Stomach (tissue), 9 donors: ENCODE data around the gene NUP43. TPM values are rescaled to one million over a fixed set of nuclear protein-coding genes. Genes with fewer than 3 reads are reported as not detected.
"Not testable (repeated sequence)": the region's sequence is repeated elsewhere in the genome, so short reads cannot be mapped to it uniquely, and the experiment has no call there.

Experiments
- DNase-seq, 2 donors: peaks; one replicate each; pipeline versions ENCODE4 v3.0.0 to v3.0.0-alpha.2; 2013 to 2019
- H3K27ac ChIP-seq, 5 donors: fragments of 200-600 bp in 4 of 5; sonication (generic) in 4 of 5; one replicate each; pipeline ENCODE4 v1.5.1; 2013 to 2019; ENCODE audit warnings: mild to moderate bottlenecking in 1 of 5, moderate library complexity in 1 of 5
- H3K27me3 ChIP-seq, 3 donors: fragments of 200-600 bp; sonication (generic); one replicate each; pipeline ENCODE4 v1.5.1; 2017 to 2019; ENCODE audit warnings: mixed run types in 1 of 3
- H3K36me3 ChIP-seq, 4 donors: fragments of 200-600 bp; sonication (generic); 1 replicate in 3 of 4; 2 replicates in 1 of 4; pipeline ENCODE4 v1.5.1; 2016 to 2019
- H3K4me1 ChIP-seq, 4 donors: fragments of 200-600 bp; sonication (generic); one replicate each; pipeline ENCODE4 v1.5.1; 2016 to 2019
- H3K4me3 ChIP-seq, 4 donors: fragments of 200-600 bp; sonication (generic) in 3 of 4; one replicate each; pipeline ENCODE4 v1.5.1; 2016 to 2019; ENCODE audit warnings: mild to moderate bottlenecking in 1 of 4
- H3K9me3 ChIP-seq, 4 donors: fragments of 200-600 bp; sonication (generic); one replicate each; pipeline ENCODE4 v1.5.1; 2016 to 2019
- CTCF ChIP-seq, 7 experiments: fragments of 450-650 bp in 4 of 7; fragments of 200-600 bp in 3 of 7; sonication (generic) in 3 of 7; IDR thresholded peaks; one replicate each; pipeline ENCODE4 v1.5.1; 2016 to 2019; ENCODE audit warnings: antibody characterized with exemption in 7 of 7, control low read depth in 2 of 7, mild to moderate bottlenecking in 1 of 7
- EP300 ChIP-seq: sonication (generic); formaldehyde crosslinking; IDR thresholded peaks from one replicate; pipeline ENCODE4 v1.6.1; 2017; ENCODE audit warnings: antibody characterized with exemption
- POLR2A ChIP-seq, 4 donors: fragments of 450-650 bp; IDR thresholded peaks; one replicate each; pipeline ENCODE4 v1.6.1; 2016; ENCODE audit warnings: antibody characterized with exemption in 4 of 4, control low read depth in 2 of 4, mild to moderate bottlenecking in 1 of 4, moderate library complexity in 1 of 4
- POLR2AphosphoS5 ChIP-seq, 3 donors: sonication (generic); formaldehyde crosslinking; IDR thresholded peaks; one replicate each; pipeline ENCODE4 v1.6.1; 2016; ENCODE audit warnings: antibody characterized with exemption in 3 of 3
- WGBS, 5 donors: extraction: QIAGEN DNeasy Blood & Tissue Kit in 3 of 5; methylation state at CpG; one replicate each; pipeline versions ENCODE4 v1.1.5 to v1.1.7; 2013 to 2018; 5-methylcytosine and 5-hydroxymethylcytosine counted together
- intact Hi-C: fragments of 100-400 bp; cut with DNase I; formaldehyde crosslinking; loops from one replicate; pipeline ENCODE4 v1.15.1; 2023; ENCODE audit warnings: low total_unique reads
- polyA plus RNA-seq, 3 donors: library from polyadenylated mRNA; stranded (reverse); fragments of 200-250 nt; gene quantifications; one replicate each; pipeline ENCODE4 v1.2.3, GENCODE V29; 2013
- total RNA-seq, 5 donors: library from RNA; depleted of rRNA; stranded (reverse); fragments of >200 nt; gene quantifications; one replicate each; pipeline versions ENCODE4 v1.1.0 to v1.2.3, GENCODE V29; 2014 to 2016
- donor health status: healthy with polysubstance abuse.
- donor health status: Bipolar disorder and iron deficiency.
- donor health status: healthy.

The NUP43 gene
- total and polyA plus RNA-seq, 8 donors, result 1.2 to 51.9 (median 17.7) TPM

DNA sequence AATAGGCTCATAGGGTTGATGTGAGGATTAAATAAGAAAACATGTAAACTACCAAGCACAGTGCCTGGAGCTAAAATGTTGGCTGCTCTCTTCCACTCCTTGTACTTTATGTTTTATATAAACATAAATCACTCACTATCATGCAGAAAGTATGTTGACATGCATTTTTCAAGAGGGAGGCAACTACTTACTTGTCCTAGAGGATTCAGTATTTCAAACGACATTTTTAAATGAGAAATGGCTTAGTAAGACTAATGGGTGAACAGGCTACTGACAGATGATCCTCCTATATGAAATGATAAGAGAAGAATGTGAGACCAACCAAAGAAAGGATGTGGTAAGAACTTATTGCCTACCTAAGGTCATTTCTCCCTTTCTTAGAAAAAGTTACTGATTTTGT, 49.4 kb downstream of the NUP43 start:
- no peaks in the 10 kb centered on the region for H3K27me3 ChIP-seq
- peaks cover 6 to 68% (median 63%) of the 10 kb centered on the region in 4 donors for H3K36me3 ChIP-seq
- intact Hi-C loops, result no loop called here
- no peak overlapping the region for H3K4me3 ChIP-seq
- TF ChIP-seq CTCF (IDR thresholded peaks at IDR 0.05) (no peak), EP300 (no peak), POLR2AphosphoS5 (IDR thresholded peaks at IDR 0.05) (no peak), POLR2A (IDR thresholded peaks at IDR 0.05) (no peak)
- H3K27ac ChIP-seq, result no peak overlapping the region
- H3K9me3 ChIP-seq, result no peaks in the 10 kb centered on the region
- peaks cover 0 to 45% (median 20%) of the 10 kb centered on the region in 4 donors for H3K4me1 ChIP-seq
- 30 to 43% (median 36%) methylated on average over 1 of the region's 1 CpG for WGBS, 5 donors
- no peak for DNase-seq

DNA sequence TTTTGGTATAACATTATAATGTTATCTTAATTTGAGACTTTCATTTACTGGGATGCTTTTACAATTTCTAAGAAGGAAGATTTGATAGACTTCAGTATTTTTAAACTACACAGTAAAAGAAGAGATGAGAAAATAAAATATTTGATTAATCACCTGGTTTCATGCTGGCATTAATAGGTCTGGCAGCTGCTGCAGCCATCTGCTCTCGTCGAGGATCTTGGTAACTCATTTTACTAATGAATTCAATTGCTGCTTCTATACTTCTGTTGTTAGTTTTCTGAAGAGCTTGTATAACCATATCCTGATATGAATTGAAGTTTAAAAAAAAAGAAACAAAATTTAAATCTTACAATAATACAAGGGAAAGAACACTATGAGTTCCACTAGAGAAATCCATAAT, 51.4 kb downstream of the NUP43 start:
- Histone ChIP-seq H3K27me3 (no peaks in the 10 kb centered on the region), H3K4me1 (peaks cover 0 to 28% (median 12%) of the 10 kb centered on the region in 4 donors), H3K9me3 (no peaks in the 10 kb centered on the region), H3K4me3 (no peak overlapping the region), H3K27ac (no peak overlapping the region), H3K36me3 (peaks cover 4 to 72% (median 66%) of the 10 kb centered on the region in 4 donors)
- peak in 1 of 2 donors; percentile 28 for DNase-seq
- intact Hi-C loops, result no loop called here
- WGBS, 5 donors, result 80 to 89% (median 83%) methylated on average over 2 of the region's 2 CpGs
- no peak for TF ChIP-seq POLR2AphosphoS5 (IDR thresholded peaks at IDR 0.05)
- TF ChIP-seq POLR2A (IDR thresholded peaks at IDR 0.05), result no peak
- no peak for TF ChIP-seq EP300
- no peak for TF ChIP-seq CTCF (IDR thresholded peaks at IDR 0.05)

- H3K36me3 ChIP-seq, result peaks cover 4 to 68% (median 66%) of the 10 kb centered on the region in 4 donors
- intact Hi-C loops, result no loop called here
- WGBS, 5 donors, result 91 to 100% (median 94%) methylated on average over 2 of the region's 2 CpGs
These were observed 55.1 kb downstream of the NUP43 start for GRCh38 chr6:149691201-149691600.

DNA sequence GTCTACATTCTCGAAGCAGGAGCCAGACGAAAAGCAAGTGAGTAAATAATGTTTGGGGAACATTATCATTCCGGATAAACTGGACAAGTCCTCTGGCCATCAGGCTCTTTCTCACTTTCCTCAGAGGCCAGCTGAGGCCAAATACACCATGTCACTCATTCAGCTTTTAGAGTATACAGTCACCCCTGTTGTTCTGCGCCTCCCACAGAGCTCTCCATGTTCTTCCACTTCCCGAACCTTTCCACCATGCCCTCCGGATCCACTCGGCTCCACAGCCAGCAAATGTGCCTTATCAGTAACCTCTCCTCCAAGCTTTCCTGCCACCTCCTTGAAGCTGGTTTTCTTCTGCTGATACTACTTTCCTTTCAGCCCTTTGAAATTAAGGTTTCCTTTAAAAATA, 60.1 kb downstream of the NUP43 start:
- no peaks in the 10 kb centered on the region for H3K27me3 ChIP-seq
- no peak overlapping the region for H3K27ac ChIP-seq
- intact Hi-C loops, result no loop called here
- TF ChIP-seq POLR2A (IDR thresholded peaks at IDR 0.05) (no peak), CTCF (IDR thresholded peaks at IDR 0.05) (no peak), EP300 (no peak), POLR2AphosphoS5 (IDR thresholded peaks at IDR 0.05) (no peak)
- peaks cover 15 to 65% (median 57%) of the 10 kb centered on the region in 4 donors for H3K36me3 ChIP-seq
- WGBS, 5 donors, result 46 to 72% (median 55%) methylated on average over 7 of the region's 7 CpGs
- DNase-seq, result no peak
- no peak overlapping the region for H3K4me3 ChIP-seq
- H3K9me3 ChIP-seq, result no peaks in the 10 kb centered on the region
- peaks cover 0 to 13% (median 6%) of the 10 kb centered on the region in 4 donors for H3K4me1 ChIP-seq

More at GRCh38 chr6:149691201-149691600, 55.1 kb downstream of the NUP43 start:
- H3K27ac ChIP-seq, result no peak overlapping the region
- H3K9me3 ChIP-seq, result no peaks in the 10 kb centered on the region
- no peaks in the 10 kb centered on the region for H3K27me3 ChIP-seq
- DNase-seq, result no peak
- TF ChIP-seq EP300, result no peak
- no peak overlapping the region for H3K4me3 ChIP-seq
- peaks cover 0 to 10% (median 4%) of the 10 kb centered on the region in 4 donors for H3K4me1 ChIP-seq

DNA sequence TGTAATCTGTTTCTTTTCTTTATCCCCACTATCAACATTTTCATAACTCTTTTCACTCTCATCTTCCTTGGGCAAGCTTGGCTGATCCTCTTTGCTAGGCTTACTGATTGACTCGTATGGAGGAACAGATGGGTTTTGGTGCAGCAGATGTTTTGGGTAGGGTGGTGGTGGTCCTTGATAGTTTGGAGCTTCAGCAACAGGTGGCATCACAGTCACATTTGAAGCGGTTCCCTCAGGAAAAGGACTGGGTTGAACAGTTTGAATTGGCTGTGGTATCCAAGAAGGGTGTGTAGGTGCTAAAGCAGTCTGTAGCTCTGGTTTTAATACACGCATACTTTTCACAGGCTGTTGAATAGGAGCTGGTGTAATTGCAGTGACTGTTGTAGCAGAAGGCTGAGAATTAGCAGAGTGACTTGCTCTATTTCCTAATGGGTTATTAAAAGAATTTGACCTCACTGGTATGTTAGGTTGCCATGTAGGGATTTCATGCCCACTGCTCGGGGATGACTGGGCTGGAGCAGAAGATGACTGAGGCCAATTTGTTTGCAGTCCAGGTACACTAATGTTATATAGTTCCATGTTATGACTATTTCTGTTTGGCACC, 63.0 kb downstream of the NUP43 start:
- Histone ChIP-seq H3K36me3 (peaks cover 14 to 60% (median 55%) of the 10 kb centered on the region in 4 donors), H3K9me3 (no peaks in the 10 kb centered on the region), H3K4me1 (peaks cover 0 to 13% (median 7%) of the 10 kb centered on the region in 4 donors), H3K27ac (peak overlapping the region in 2 of 5 donors; percentile 14 to 20), H3K27me3 (no peaks in the 10 kb centered on the region), H3K4me3 (no peak overlapping the region)
- WGBS, 5 donors, result 89 to 96% (median 92%) methylated on average over 4 of the region's 4 CpGs
- intact Hi-C loops, result no loop called here
- no peak for TF ChIP-seq EP300
- no peak for TF ChIP-seq POLR2A (IDR thresholded peaks at IDR 0.05)
- no peak for TF ChIP-seq POLR2AphosphoS5 (IDR thresholded peaks at IDR 0.05)
- TF ChIP-seq CTCF (IDR thresholded peaks at IDR 0.05), result no peak
- DNase-seq, result peak in 1 of 2 donors; percentile 11

- H3K4me1 ChIP-seq, DNase-seq, H3K4me3 ChIP-seq, intact Hi-C loops, H3K9me3 ChIP-seq, H3K27ac ChIP-seq, H3K27me3 ChIP-seq: not testable (repeated sequence)
- peaks cover 16 to 60% (median 53%) of the 10 kb centered on the region in 4 donors for H3K36me3 ChIP-seq
- 93 to 97% (median 96%) methylated on average over 14 of the region's 14 CpGs for WGBS, 5 donors
These were observed 64.5 kb downstream of the NUP43 start for GRCh38 chr6:149681845-149682244.
